ENCODE results near the gene KRT83.
"Not testable (repeated sequence)": the region's sequence is repeated elsewhere in the genome, so short reads cannot be mapped to it uniquely, and the experiment has no call there.

KRT83 gene

DNA sequence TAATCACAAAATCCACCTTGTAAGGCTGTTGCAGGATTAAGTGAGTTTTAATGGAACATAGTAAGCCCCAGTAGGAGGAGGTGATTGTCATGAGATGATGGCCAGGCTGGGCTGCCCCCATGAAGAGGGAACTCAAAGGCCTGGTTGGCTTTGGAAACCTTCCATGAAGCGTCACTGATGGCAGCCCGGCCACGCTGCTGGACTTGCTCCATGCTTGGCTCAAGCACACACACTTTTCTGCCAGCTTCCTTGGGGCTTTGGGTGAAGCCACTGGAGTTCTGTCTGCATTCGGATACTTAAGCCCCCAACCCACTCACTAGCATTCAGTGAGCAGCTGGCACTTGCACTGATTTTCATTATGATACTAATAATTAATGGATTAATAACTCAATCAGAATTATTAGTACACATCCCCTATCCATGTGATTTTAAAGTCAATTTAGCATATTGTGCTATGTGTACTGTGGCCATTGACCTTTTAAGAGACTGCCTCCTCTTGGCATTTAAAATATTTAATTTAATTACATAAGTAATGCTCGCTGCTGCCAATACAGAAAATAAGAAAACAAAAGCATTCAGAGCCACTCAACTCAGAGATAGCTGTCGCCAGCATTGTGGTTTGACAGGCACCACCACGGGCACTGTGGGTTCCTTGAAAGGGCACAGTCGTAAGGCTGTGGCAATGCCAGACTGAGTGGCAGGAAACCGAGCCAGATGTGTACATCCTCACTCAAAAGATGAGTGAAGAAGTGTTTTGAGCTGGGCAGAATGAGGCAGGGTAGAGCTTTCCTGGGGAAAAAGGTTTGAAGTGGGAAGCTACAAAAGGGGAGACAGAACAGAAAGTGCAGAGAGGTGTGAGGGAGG is 30.2 kb upstream of the KRT83 start:
- Histone ChIP-seq H3K9me3 (ENCODE audit: low read length) (no peaks in the 10 kb centered on the region), H3K4me1 (ENCODE audit: insufficient read depth, low read length) (no peaks in the 10 kb centered on the region), H3K27me3 (ENCODE audit: control insufficient read depth in 1 of 2, insufficient read depth in 2 of 2, low read length in 2 of 2) (peaks cover 0 to 4% of the 10 kb centered on the region in 2 donors), H3K4me3 (ENCODE audit: low read depth in 1 of 2, low read length in 2 of 2) (no peak overlapping the region), H3K36me3 (ENCODE audit: insufficient read depth, low read length) (no peaks in the 10 kb centered on the region), H3K27ac (ENCODE audit: low read depth, low read length) (no peak overlapping the region), H3K9ac (ENCODE audit: low read length) (no peak overlapping the region)

DNA sequence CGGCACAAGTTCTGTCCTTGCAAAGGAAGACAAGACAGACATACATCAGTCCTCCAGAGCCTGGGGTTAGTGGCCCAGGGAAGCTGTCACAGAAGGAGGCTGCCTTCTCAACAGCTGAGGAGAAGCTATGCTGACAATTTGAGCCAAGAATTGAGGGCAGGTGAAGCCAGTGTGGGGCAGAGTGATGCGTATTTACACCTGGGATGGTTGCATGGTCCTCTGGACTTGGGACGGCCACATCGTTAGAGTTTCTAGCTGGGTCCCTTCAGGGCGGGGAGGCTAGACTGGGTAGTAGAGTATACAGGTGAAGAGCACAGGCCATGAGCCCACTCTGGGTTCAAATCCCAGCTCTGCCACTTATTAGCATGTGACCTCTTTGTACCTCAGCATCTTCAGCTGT is 29.6 kb upstream of the KRT83 start:
- no peaks in the 10 kb centered on the region for H3K9me3 ChIP-seq (ENCODE audit: low read length)
- H3K4me1 ChIP-seq (ENCODE audit: insufficient read depth, low read length), result no peaks in the 10 kb centered on the region
- no peak overlapping the region for H3K27ac ChIP-seq (ENCODE audit: low read depth, low read length)
- H3K36me3 ChIP-seq (ENCODE audit: insufficient read depth, low read length), result no peaks in the 10 kb centered on the region
- H3K27me3 ChIP-seq (ENCODE audit: control insufficient read depth in 1 of 2, insufficient read depth in 2 of 2, low read length in 2 of 2), result no peaks in the 10 kb centered on the region
- H3K9ac ChIP-seq (ENCODE audit: low read length), result no peak overlapping the region
- H3K4me3 ChIP-seq (ENCODE audit: low read depth in 1 of 2, low read length in 2 of 2), result no peak overlapping the region

GRCh38 chr12:52350021-52350620 is 28.9 kb upstream of the KRT83 start:
- no peaks in the 10 kb centered on the region for H3K36me3 ChIP-seq (ENCODE audit: insufficient read depth, low read length)
- no peak overlapping the region for H3K4me3 ChIP-seq (ENCODE audit: low read depth in 1 of 2, low read length in 2 of 2)
- no peaks in the 10 kb centered on the region for H3K27me3 ChIP-seq (ENCODE audit: control insufficient read depth in 1 of 2, insufficient read depth in 2 of 2, low read length in 2 of 2)
- H3K27ac ChIP-seq (ENCODE audit: low read depth, low read length), result no peak overlapping the region
- no peak overlapping the region for H3K9ac ChIP-seq (ENCODE audit: low read length)
- no peaks in the 10 kb centered on the region for H3K4me1 ChIP-seq (ENCODE audit: insufficient read depth, low read length)
- no peaks in the 10 kb centered on the region for H3K9me3 ChIP-seq (ENCODE audit: low read length)

- H3K4me3 ChIP-seq (ENCODE audit: low read depth in 1 of 2, low read length in 2 of 2), result no peak overlapping the region
- no peak overlapping the region for H3K9ac ChIP-seq (ENCODE audit: low read length)
- H3K9me3 ChIP-seq (ENCODE audit: low read length), result no peaks in the 10 kb centered on the region
- no peaks in the 10 kb centered on the region for H3K4me1 ChIP-seq (ENCODE audit: insufficient read depth, low read length)
- no peak overlapping the region for H3K27ac ChIP-seq (ENCODE audit: low read depth, low read length)
- no peaks in the 10 kb centered on the region for H3K36me3 ChIP-seq (ENCODE audit: insufficient read depth, low read length)
- H3K27me3 ChIP-seq (ENCODE audit: control insufficient read depth in 1 of 2, insufficient read depth in 2 of 2, low read length in 2 of 2), result no peaks in the 10 kb centered on the region
Measured at GRCh38 chr12:52349196-52349595, 28.0 kb upstream of the KRT83 start.

- no peaks in the 10 kb centered on the region for H3K4me1 ChIP-seq (ENCODE audit: insufficient read depth, low read length)
- H3K27me3 ChIP-seq (ENCODE audit: control insufficient read depth in 1 of 2, insufficient read depth in 2 of 2, low read length in 2 of 2), result no peaks in the 10 kb centered on the region
- H3K4me3 ChIP-seq (ENCODE audit: low read depth in 1 of 2, low read length in 2 of 2), result no peak overlapping the region
- H3K27ac ChIP-seq (ENCODE audit: low read depth, low read length), result no peak overlapping the region
- peaks cover 7% of the 10 kb centered on the region for H3K9me3 ChIP-seq (ENCODE audit: low read length)
- no peak overlapping the region for H3K9ac ChIP-seq (ENCODE audit: low read length)
- no peaks in the 10 kb centered on the region for H3K36me3 ChIP-seq (ENCODE audit: insufficient read depth, low read length)
Measured at GRCh38 chr12:52347551-52348510, 26.6 kb upstream of the KRT83 start.

DNA sequence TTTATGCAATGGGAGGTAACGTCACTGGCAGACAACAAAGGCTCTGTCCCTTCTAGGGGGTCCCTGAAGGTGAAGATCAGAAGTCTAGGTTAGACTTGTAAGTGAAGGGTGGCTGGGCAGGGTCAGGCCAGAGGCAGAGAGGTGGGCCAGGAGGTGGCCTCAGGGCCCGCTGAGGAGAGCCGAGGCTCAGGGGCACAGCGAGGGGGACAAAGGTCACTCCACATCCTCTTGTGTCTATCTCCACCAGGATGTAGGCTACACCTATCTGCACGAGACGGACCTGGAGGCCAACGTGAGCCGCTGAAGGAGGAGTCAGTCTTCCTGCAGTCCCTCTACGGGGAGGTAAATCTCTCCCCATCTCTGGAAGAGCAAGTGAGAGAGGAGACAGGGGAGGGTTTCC is 25.8 kb upstream of the KRT83 start:
- Histone ChIP-seq H3K9ac (ENCODE audit: low read length) (no peak overlapping the region), H3K27ac (ENCODE audit: low read depth, low read length) (no peak overlapping the region), H3K9me3 (ENCODE audit: low read length) (peaks cover 7% of the 10 kb centered on the region), H3K27me3 (ENCODE audit: control insufficient read depth in 1 of 2, insufficient read depth in 2 of 2, low read length in 2 of 2) (no peaks in the 10 kb centered on the region), H3K4me1 (ENCODE audit: insufficient read depth, low read length) (no peaks in the 10 kb centered on the region), H3K36me3 (ENCODE audit: insufficient read depth, low read length) (no peaks in the 10 kb centered on the region), H3K4me3 (ENCODE audit: low read depth in 1 of 2, low read length in 2 of 2) (no peak overlapping the region)

- Histone ChIP-seq H3K27me3 (ENCODE audit: control insufficient read depth in 1 of 2, insufficient read depth in 2 of 2, low read length in 2 of 2) (no peaks in the 10 kb centered on the region), H3K27ac (ENCODE audit: low read depth, low read length) (no peak overlapping the region), H3K4me3 (ENCODE audit: low read depth in 1 of 2, low read length in 2 of 2) (no peak overlapping the region), H3K9me3 (ENCODE audit: low read length) (peaks cover 7% of the 10 kb centered on the region), H3K36me3 (ENCODE audit: insufficient read depth, low read length) (no peaks in the 10 kb centered on the region), H3K9ac (ENCODE audit: low read length) (no peak overlapping the region), H3K4me1 (ENCODE audit: insufficient read depth, low read length) (no peaks in the 10 kb centered on the region)
Measured at GRCh38 chr12:52346593-52346992, 25.4 kb upstream of the KRT83 start.

- not testable (repeated sequence) for H3K9ac ChIP-seq (ENCODE audit: low read length); H3K36me3 ChIP-seq (ENCODE audit: insufficient read depth, low read length); H3K4me1 ChIP-seq (ENCODE audit: insufficient read depth, low read length); H3K27ac ChIP-seq (ENCODE audit: low read depth, low read length); H3K27me3 ChIP-seq (ENCODE audit: control insufficient read depth in 1 of 2, insufficient read depth in 2 of 2, low read length in 2 of 2); H3K9me3 ChIP-seq (ENCODE audit: low read length); H3K4me3 ChIP-seq (ENCODE audit: low read depth in 1 of 2, low read length in 2 of 2)
Measured at GRCh38 chr12:52345041-52345440, 23.8 kb upstream of the KRT83 start.

- Histone ChIP-seq H3K9me3 (ENCODE audit: low read length) (peaks cover 7% of the 10 kb centered on the region), H3K27ac (ENCODE audit: low read depth, low read length) (no peak overlapping the region), H3K4me1 (ENCODE audit: insufficient read depth, low read length) (no peaks in the 10 kb centered on the region), H3K36me3 (ENCODE audit: insufficient read depth, low read length) (no peaks in the 10 kb centered on the region), H3K27me3 (ENCODE audit: control insufficient read depth in 1 of 2, insufficient read depth in 2 of 2, low read length in 2 of 2) (no peaks in the 10 kb centered on the region), H3K9ac (ENCODE audit: low read length) (no peak overlapping the region), H3K4me3 (ENCODE audit: low read depth in 1 of 2, low read length in 2 of 2) (no peak overlapping the region)
Measured at GRCh38 chr12:52344111-52344510, 22.9 kb upstream of the KRT83 start.

DNA sequence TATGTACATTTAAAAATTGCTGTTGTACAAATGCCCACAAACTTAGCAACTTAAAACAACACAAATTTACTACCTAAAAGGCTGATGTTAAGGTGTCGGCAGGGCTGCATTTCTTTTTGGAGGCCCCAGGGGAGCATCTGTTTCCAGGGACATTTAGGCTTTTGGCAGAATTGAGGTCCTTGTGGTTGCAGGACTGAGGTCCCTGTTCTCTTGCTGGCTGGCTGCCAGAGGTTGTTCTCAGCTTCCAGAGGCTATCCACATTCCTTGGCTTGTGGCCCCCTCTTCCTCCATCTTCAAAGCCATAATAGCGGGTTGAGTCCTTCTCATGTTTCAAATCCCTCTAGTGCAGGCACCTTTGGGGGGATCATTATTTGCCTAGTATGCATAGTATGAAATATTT is 22.4 kb upstream of the KRT83 start:
- no peaks in the 10 kb centered on the region for H3K27me3 ChIP-seq (ENCODE audit: control insufficient read depth in 1 of 2, insufficient read depth in 2 of 2, low read length in 2 of 2)
- H3K9me3 ChIP-seq (ENCODE audit: low read length), result peaks cover 7% of the 10 kb centered on the region
- H3K4me1 ChIP-seq (ENCODE audit: insufficient read depth, low read length), result no peaks in the 10 kb centered on the region
- no peak overlapping the region for H3K4me3 ChIP-seq (ENCODE audit: low read depth in 1 of 2, low read length in 2 of 2)
- H3K9ac ChIP-seq (ENCODE audit: low read length), result no peak overlapping the region
- no peaks in the 10 kb centered on the region for H3K36me3 ChIP-seq (ENCODE audit: insufficient read depth, low read length)
- no peak overlapping the region for H3K27ac ChIP-seq (ENCODE audit: low read depth, low read length)

DNA sequence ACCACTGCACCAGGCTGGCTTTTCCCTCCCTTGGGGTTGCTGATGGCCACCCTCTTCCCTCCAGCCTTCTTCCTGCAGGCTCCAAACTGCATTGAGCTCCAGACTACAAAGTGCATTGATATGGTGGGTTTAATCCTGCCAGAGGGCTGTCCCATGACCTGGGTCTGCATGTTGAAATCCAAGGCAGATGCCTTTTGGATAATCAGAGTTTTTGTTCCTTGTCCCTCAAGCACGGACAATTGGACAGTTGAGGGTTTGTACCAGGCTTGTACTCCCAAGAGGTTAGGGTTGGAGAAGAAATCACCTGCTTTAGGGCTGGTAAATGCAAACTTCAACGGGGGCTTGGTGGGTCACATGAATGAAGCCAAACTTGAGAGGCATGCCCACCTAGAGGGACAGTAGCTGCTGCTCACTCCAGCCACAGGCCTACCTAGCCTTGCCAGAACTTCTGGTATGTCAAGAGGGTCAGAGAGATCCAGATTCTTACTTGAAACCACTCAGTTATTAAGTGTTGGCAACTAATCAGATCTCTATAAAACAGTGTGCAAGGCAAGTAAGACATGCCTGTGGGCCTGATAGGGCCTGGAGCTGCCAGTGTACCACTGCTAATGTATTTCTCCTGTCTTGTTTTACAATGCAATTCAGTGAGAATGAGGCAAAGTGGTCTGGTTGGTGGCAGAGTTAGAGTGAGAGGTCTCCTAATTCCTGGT is 21.7 kb upstream of the KRT83 start:
- Histone ChIP-seq H3K9ac (ENCODE audit: low read length) (no peak overlapping the region), H3K27ac (ENCODE audit: low read depth, low read length) (no peak overlapping the region), H3K9me3 (ENCODE audit: low read length) (peaks cover 7% of the 10 kb centered on the region), H3K4me1 (ENCODE audit: insufficient read depth, low read length) (no peaks in the 10 kb centered on the region), H3K4me3 (ENCODE audit: low read depth in 1 of 2, low read length in 2 of 2) (no peak overlapping the region), H3K27me3 (ENCODE audit: control insufficient read depth in 1 of 2, insufficient read depth in 2 of 2, low read length in 2 of 2) (no peaks in the 10 kb centered on the region), H3K36me3 (ENCODE audit: insufficient read depth, low read length) (no peaks in the 10 kb centered on the region)

Measured in muscle layer of colon (tissue), 2 donors.